ENCODE results near the gene IGLL1.
"Not testable (repeated sequence)": the region's sequence is repeated elsewhere in the genome, so short reads cannot be mapped to it uniquely, and the experiment has no call there.

Gene IGLL1

DNA sequence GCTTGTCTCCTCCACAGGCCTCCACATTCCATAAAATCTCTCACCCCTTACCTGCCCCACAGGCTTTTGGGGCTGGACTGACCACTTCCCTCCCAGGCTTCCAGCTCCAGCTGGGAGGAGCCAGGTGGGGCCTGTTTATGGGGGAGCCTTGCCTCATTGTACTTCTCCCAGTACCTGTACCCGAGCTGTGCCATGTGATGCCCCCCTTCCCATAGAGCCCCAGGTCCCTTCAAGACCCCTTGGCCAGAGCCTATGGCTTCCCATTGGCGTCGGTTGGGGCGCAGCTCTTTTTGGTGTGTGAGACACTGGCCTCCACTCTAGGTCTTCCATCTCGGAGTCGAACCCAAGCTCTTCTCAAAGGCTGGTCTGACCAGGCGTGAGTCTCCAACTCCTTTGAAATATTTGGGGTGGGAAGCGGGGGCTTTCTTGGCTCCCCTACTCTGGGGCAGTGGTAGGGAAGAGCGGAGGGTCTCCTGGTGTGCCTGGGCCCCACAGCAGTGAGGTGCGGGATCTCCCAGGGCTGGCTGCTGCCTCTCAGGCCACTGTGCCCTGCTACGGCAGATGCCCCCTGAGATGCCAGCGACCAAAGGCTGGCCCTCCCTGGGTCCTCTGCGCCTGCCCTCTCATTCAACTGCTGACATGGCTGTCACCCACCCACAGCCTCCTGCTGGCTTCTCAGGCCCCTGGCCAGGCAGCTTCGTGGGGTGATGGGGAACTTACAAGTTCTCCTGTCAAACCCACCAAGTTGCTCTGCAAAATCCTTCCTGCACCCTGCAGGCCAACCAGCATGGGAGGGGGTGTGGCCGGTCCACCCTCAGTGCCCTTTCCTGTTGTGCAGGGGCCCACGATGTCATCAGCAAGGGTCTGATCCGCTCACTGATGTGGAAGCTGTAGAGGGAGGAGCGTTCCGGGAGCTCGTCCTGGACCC lies 26.4 kb upstream of the IGLL1 start:
- no peaks in the 10 kb centered on the region for H3K4me1 ChIP-seq (ENCODE audit: control insufficient read depth, insufficient read depth, low read length)
- H3K9me3 ChIP-seq (ENCODE audit: control insufficient read depth, low read length) = no peaks in the 10 kb centered on the region
- H3K4me3 ChIP-seq (ENCODE audit: low read length) = no peak overlapping the region
- no peak for DNase-seq (ENCODE audit: low read depth)
- H3K9ac ChIP-seq (ENCODE audit: low read length) = no peak overlapping the region
- H3K36me3 ChIP-seq (ENCODE audit: control insufficient read depth, insufficient read depth, low read length, severe bottlenecking) = no peaks in the 10 kb centered on the region
- H3K27me3 ChIP-seq (replicated peaks; ENCODE audit: control insufficient read depth, insufficient read depth, low read length) = peaks cover 13% of the 10 kb centered on the region

GRCh38 chr22:23604939-23605712 lies 25.0 kb upstream of the IGLL1 start:
- peaks cover 13% of the 10 kb centered on the region for H3K27me3 ChIP-seq (replicated peaks; ENCODE audit: control insufficient read depth, insufficient read depth, low read length)
- no peak for DNase-seq (ENCODE audit: low read depth)
- no peak overlapping the region for H3K9ac ChIP-seq (ENCODE audit: low read length)
- H3K4me3 ChIP-seq (ENCODE audit: low read length) = no peak overlapping the region
- H3K36me3 ChIP-seq (ENCODE audit: control insufficient read depth, insufficient read depth, low read length, severe bottlenecking) = no peaks in the 10 kb centered on the region
- H3K9me3 ChIP-seq (ENCODE audit: control insufficient read depth, low read length) = no peaks in the 10 kb centered on the region
- no peaks in the 10 kb centered on the region for H3K4me1 ChIP-seq (ENCODE audit: control insufficient read depth, insufficient read depth, low read length)

DNA sequence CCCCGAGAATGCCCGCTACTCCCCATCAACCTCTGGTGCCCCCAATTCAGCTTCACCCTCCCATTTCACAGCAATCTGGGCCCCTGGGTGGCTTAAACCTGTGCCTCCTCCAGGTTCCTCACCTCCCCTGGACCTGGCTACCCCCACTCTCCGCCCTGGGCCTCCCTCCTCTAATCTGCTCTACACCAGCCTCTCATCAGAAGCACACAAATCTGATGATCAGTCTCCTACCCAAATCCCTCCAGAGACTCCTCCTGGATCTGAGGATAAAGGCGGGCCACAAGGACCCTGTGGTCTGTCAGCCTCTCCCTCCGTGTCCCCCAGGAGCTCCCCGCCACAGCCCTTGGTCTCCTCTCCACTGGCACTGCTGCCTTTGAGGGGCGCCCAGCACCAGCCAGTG lies 23.2 kb upstream of the IGLL1 start:
- Histone ChIP-seq H3K4me1 (ENCODE audit: control insufficient read depth, insufficient read depth, low read length) (no peaks in the 10 kb centered on the region), H3K9ac (ENCODE audit: low read length) (no peak overlapping the region), H3K36me3 (ENCODE audit: control insufficient read depth, insufficient read depth, low read length, severe bottlenecking) (no peaks in the 10 kb centered on the region), H3K4me3 (ENCODE audit: low read length) (no peak overlapping the region), H3K9me3 (ENCODE audit: control insufficient read depth, low read length) (no peaks in the 10 kb centered on the region), H3K27me3 (replicated peaks; ENCODE audit: control insufficient read depth, insufficient read depth, low read length) (peaks cover 8% of the 10 kb centered on the region)
- DNase-seq (ENCODE audit: low read depth) = no peak

DNA sequence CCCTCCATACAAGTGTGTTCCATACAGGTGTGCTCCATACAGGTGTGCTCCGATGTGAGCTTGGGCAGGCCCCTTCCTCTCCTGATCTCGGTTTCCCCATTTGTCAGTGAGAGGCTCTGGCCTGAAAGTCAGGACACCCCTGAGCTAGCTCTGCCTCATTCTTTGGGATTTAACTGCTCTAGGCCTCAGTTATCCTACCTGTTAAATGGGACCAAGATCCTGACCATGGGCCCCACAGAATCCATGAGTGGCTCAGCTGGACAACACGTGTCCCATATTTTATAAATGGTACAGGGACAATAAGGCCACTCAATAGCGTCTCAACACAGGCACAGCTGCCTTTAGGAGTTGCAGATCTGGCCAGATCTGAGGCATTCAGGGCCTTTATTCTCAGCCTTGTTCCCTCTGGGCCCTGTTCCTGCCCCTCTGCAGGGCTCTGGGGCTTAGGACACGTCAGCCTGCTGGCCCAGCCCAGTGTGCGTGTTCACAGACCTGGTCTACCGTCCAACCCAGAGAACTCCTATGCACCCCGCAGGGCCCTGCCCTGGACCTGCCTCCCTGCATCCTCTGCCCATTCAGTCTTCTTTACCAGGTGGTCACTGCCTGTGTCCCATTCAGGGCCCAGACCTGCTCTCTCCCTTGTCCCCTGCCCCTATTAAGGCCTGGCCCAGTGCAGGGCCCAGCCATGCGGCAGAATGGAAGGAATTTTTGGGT lies 18.9 kb upstream of the IGLL1 start:
- peaks cover 2% of the 10 kb centered on the region for H3K27me3 ChIP-seq (replicated peaks; ENCODE audit: control insufficient read depth, insufficient read depth, low read length)
- no peak overlapping the region for H3K4me3 ChIP-seq (ENCODE audit: low read length)
- no peaks in the 10 kb centered on the region for H3K4me1 ChIP-seq (ENCODE audit: control insufficient read depth, insufficient read depth, low read length)
- H3K9ac ChIP-seq (ENCODE audit: low read length) = no peak overlapping the region
- no peaks in the 10 kb centered on the region for H3K9me3 ChIP-seq (ENCODE audit: control insufficient read depth, low read length)
- DNase-seq (ENCODE audit: low read depth) = no peak
- H3K36me3 ChIP-seq (ENCODE audit: control insufficient read depth, insufficient read depth, low read length, severe bottlenecking) = no peaks in the 10 kb centered on the region

GRCh38 chr22:23597576-23598268 lies 17.6 kb upstream of the IGLL1 start:
- not testable (repeated sequence) for H3K9me3 ChIP-seq (ENCODE audit: control insufficient read depth, low read length); H3K9ac ChIP-seq (ENCODE audit: low read length); H3K36me3 ChIP-seq (ENCODE audit: control insufficient read depth, insufficient read depth, low read length, severe bottlenecking); H3K4me3 ChIP-seq (ENCODE audit: low read length); H3K4me1 ChIP-seq (ENCODE audit: control insufficient read depth, insufficient read depth, low read length); DNase-seq (ENCODE audit: low read depth); H3K27me3 ChIP-seq (replicated peaks; ENCODE audit: control insufficient read depth, insufficient read depth, low read length)

- H3K27me3 ChIP-seq (replicated peaks; ENCODE audit: control insufficient read depth, insufficient read depth, low read length); H3K4me1 ChIP-seq (ENCODE audit: control insufficient read depth, insufficient read depth, low read length); H3K9me3 ChIP-seq (ENCODE audit: control insufficient read depth, low read length); H3K9ac ChIP-seq (ENCODE audit: low read length); DNase-seq (ENCODE audit: low read depth); H3K4me3 ChIP-seq (ENCODE audit: low read length); H3K36me3 ChIP-seq (ENCODE audit: control insufficient read depth, insufficient read depth, low read length, severe bottlenecking): not testable (repeated sequence)
Measured at GRCh38 chr22:23595904-23596303, 15.8 kb upstream of the IGLL1 start.

DNA sequence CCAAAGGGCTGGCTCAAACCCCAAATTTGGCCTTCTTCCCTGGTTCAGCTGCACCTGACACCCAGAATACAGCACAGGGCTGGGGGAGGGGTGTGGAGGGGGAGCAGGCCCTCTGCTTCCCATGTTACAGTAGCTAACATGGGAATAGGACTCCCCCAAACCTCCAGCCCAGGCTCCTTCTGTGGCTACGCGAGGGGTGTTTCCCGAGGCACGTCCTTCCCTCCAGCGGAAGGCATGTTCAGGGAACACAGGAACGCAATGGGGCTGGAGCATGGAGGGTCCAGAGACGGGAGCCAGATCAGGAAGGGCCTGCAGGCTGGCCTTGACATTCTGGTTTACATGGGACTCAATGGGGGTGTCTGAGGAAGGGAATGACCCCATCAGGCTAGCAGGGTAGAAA lies 11.8 kb upstream of the IGLL1 start:
- no peaks in the 10 kb centered on the region for H3K27me3 ChIP-seq (replicated peaks; ENCODE audit: control insufficient read depth, insufficient read depth, low read length)
- no peak overlapping the region for H3K4me3 ChIP-seq (ENCODE audit: low read length)
- DNase-seq (ENCODE audit: low read depth) = no peak
- H3K4me1 ChIP-seq (ENCODE audit: control insufficient read depth, insufficient read depth, low read length) = no peaks in the 10 kb centered on the region
- no peaks in the 10 kb centered on the region for H3K9me3 ChIP-seq (ENCODE audit: control insufficient read depth, low read length)
- no peaks in the 10 kb centered on the region for H3K36me3 ChIP-seq (ENCODE audit: control insufficient read depth, insufficient read depth, low read length, severe bottlenecking)
- no peak overlapping the region for H3K9ac ChIP-seq (ENCODE audit: low read length)

GRCh38 chr22:23591201-23591791 lies 11.2 kb upstream of the IGLL1 start:
- Histone ChIP-seq H3K9me3 (ENCODE audit: control insufficient read depth, low read length) (no peaks in the 10 kb centered on the region), H3K36me3 (ENCODE audit: control insufficient read depth, insufficient read depth, low read length, severe bottlenecking) (no peaks in the 10 kb centered on the region), H3K4me1 (ENCODE audit: control insufficient read depth, insufficient read depth, low read length) (no peaks in the 10 kb centered on the region), H3K27me3 (replicated peaks; ENCODE audit: control insufficient read depth, insufficient read depth, low read length) (no peaks in the 10 kb centered on the region), H3K4me3 (ENCODE audit: low read length) (no peak overlapping the region), H3K9ac (ENCODE audit: low read length) (no peak overlapping the region)
- peak; percentile 65 for DNase-seq (ENCODE audit: low read depth)

- DNase-seq (ENCODE audit: low read depth) = no peak
- Histone ChIP-seq H3K9me3 (ENCODE audit: control insufficient read depth, low read length) (no peaks in the 10 kb centered on the region), H3K4me1 (ENCODE audit: control insufficient read depth, insufficient read depth, low read length) (no peaks in the 10 kb centered on the region), H3K4me3 (ENCODE audit: low read length) (no peak overlapping the region), H3K36me3 (ENCODE audit: control insufficient read depth, insufficient read depth, low read length, severe bottlenecking) (no peaks in the 10 kb centered on the region), H3K9ac (ENCODE audit: low read length) (no peak overlapping the region), H3K27me3 (replicated peaks; ENCODE audit: control insufficient read depth, insufficient read depth, low read length) (peaks cover 13% of the 10 kb centered on the region)
Measured at GRCh38 chr22:23583836-23584235, 3.7 kb upstream of the IGLL1 start.

DNA sequence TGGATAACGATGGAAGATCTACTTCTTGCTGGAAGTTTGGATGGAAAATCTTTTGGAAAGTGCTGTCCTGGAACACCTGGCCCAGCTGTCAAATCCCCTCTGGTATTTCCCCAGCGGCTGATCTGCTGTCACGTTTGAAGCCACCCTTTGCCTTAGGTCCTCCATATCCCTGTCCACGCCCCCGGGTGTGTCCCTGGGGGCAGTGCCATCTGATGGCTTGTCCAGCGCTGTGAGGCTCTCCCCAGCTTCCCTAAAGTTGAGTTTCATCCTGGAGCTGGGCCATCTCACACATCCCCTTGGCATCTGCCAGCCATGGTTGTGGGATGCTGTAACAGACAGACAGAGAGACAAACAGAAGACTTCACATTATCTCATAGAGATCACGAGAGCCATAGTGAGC lies 3.1 kb upstream of the IGLL1 start:
- Histone ChIP-seq H3K9ac (ENCODE audit: low read length) (no peak overlapping the region), H3K36me3 (ENCODE audit: control insufficient read depth, insufficient read depth, low read length, severe bottlenecking) (no peaks in the 10 kb centered on the region), H3K9me3 (ENCODE audit: control insufficient read depth, low read length) (no peaks in the 10 kb centered on the region), H3K27me3 (replicated peaks; ENCODE audit: control insufficient read depth, insufficient read depth, low read length) (peaks cover 16% of the 10 kb centered on the region), H3K4me3 (ENCODE audit: low read length) (no peak overlapping the region), H3K4me1 (ENCODE audit: control insufficient read depth, insufficient read depth, low read length) (no peaks in the 10 kb centered on the region)
- DNase-seq (ENCODE audit: low read depth) = no peak

Measured in adipocyte (in vitro differentiated cells).